Measurements from ENCODE around the gene RIPK1. TPM values are rescaled to one million over a fixed set of nuclear protein-coding genes. Genes with fewer than 3 reads are reported as not detected.

RIPK1 gene
- total and polyA plus RNA-seq, 10 of the 15 experiments (the other 5 are each of a cell fraction or from before 2014, with no cell fraction given) = 1.6 to 11.2 (median 6.3) TPM

GRCh38 chr6:3045777-3046176 is 22.5 kb upstream of the RIPK1 start:
- Histone ChIP-seq H3K36me3 (ENCODE audit: control insufficient read depth in 2 of 2, insufficient read depth in 2 of 2, low read length in 1 of 2) (no peaks in the 10 kb centered on the region), H3K4me2 (ENCODE audit: control insufficient read depth, insufficient read depth) (no peak overlapping the region), H3K4me1 (ENCODE audit: control insufficient read depth, insufficient read depth, low read length) (no peaks in the 10 kb centered on the region), H3K27me3 (replicated peaks in 1 of 2; ENCODE audit: control insufficient read depth in 2 of 2, insufficient read depth in 2 of 2, low read length in 1 of 2) (peaks cover 0 to 6% of the 10 kb centered on the region in 2 experiments; a peak in 2 of 4 replicates), H3K79me2 (ENCODE audit: control insufficient read depth, insufficient read depth, low read length) (no peaks in the 10 kb centered on the region), H2AFZ (ENCODE audit: control insufficient read depth, low read depth, low read length) (no peak overlapping the region), H3K9ac (ENCODE audit: control insufficient read depth, insufficient read depth, low read length) (no peak overlapping the region), H3K4me3 (no peak overlapping the region), H4K20me1 (ENCODE audit: control insufficient read depth, insufficient read depth) (no peaks in the 10 kb centered on the region), H3K9me3 (replicated peaks; ENCODE audit: control insufficient read depth, insufficient read depth, low read length) (no peaks in the 10 kb centered on the region; the same call in 2 of the 3 replicates), H3K27ac (ENCODE audit: control insufficient read depth, insufficient read depth) (no peak overlapping the region)
- RAD21 ChIA-PET (ENCODE audit: unreplicated experiment) = interaction anchor here (0.6 kb wide), 1 partner anchor 49 kb away, joined by 3 read pairs; no protein-coding TSS in a partner anchor
- no peak for FAIRE-seq
- SMC1A ChIA-PET (ENCODE audit: uncharacterized antibody, unreplicated experiment) = interaction anchor here (0.6 to 2.0 kb wide), 2 partner anchors 44 to 1482 kb away, joined by 3 to 4 read pairs; no protein-coding TSS in a partner anchor
- POLR2A ChIA-PET = no interaction called here
- WGBS (ENCODE audit: insufficient coverage, insufficient replicate concordance, low lambda C conversion rate, missing lambda C conversion rate) = 0% methylated on average over 1 of the region's 1 CpG
- no TSS peak for BruUV-seq (replicated peaks)
- in situ Hi-C loops (cut with MboI) = loop anchor here (5.0 kb wide), 1 partner anchor 43 kb away; no protein-coding TSS in a partner anchor
- intact Hi-C loops (cut with micrococcal nuclease; ENCODE audit: unreplicated experiment) = no loop called here
- ATAC-seq = no peak
- CTCF ChIA-PET = interaction anchor here (0.5 kb wide), 1 partner anchor 44 kb away, joined by 3 read pairs; no protein-coding TSS in a partner anchor
- no peak for DNase-seq (ENCODE audit: low read depth, low spot score)
- TF ChIP-seq BCL3 (IDR thresholded peaks at IDR 0.05; ENCODE audit: borderline replicate concordance, insufficient read depth, low read depth, low read length, poor library complexity, severe bottlenecking) (no peak), ZNF207 (IDR thresholded peaks at IDR 0.05; ENCODE audit: borderline replicate concordance) (no peak), E2F4 (IDR thresholded peaks at IDR 0.05; ENCODE audit: low read depth, low read length) (no peak), ATF3 (IDR thresholded peaks at IDR 0.05; ENCODE audit: borderline replicate concordance, extremely low read depth, low read depth, low read length) (no peak), HSF1 (IDR thresholded peaks at IDR 0.05; ENCODE audit: low read depth, low read length) (no peak), NFIC (IDR thresholded peaks at IDR 0.05; ENCODE audit: low read depth, low read length) (no peak), CBX5 (IDR thresholded peaks at IDR 0.05; ENCODE audit: low read depth) (no peak), JUND (IDR thresholded peaks at IDR 0.05; ENCODE audit: low read depth, low read length) (no peak), RFX5 (IDR thresholded peaks at IDR 0.05; ENCODE audit: low read depth, low read length) (no peak), ZBTB11 (CRISPR knock-in tag; IDR thresholded peaks at IDR 0.05) (no peak), CHD2 (IDR thresholded peaks at IDR 0.05; ENCODE audit: borderline replicate concordance, low read depth, low read length) (no peak), IRF4 (IDR thresholded peaks at IDR 0.05; ENCODE audit: low read depth, low read length) (no peak), CREB1 (IDR thresholded peaks at IDR 0.05; ENCODE audit: low read depth) (no peak)
- TF ChIP-seq, protein P1, sequence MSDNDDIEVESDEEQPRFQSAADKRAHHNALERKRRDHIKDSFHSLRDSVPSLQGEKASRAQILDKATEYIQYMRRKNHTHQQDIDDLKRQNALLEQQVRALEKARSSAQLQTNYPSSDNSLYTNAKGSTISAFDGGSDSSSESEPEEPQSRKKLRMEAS (IDR thresholded peaks at IDR 0.05; ENCODE audit: low read depth, low read length) = no peak

Measured in GM12878 (cell line).